Keratinocyte (primary cell): ENCODE data around the gene SMURF1. TPM values are rescaled to one million over a fixed set of nuclear protein-coding genes. Genes with fewer than 3 reads are reported as not detected.

Experiments used
- DNase-seq: peaks from one replicate; pipeline ENCODE4 v3.0.0-alpha.2; 2011; ENCODE audit warnings: low read depth, missing footprints, low spot score
- FAIRE-seq: peaks from 2 replicates; lab custom pipeline; 2011; peaks lifted over from hg19 to GRCh38; lab: Jason Lieb, UNC
- H2AFZ ChIP-seq: 2 replicates; pipeline ENCODE4 v1.6.0; 2012; ENCODE audit warnings: low read length, control low read depth, inconsistent platforms; ENCODE audit not compliant: control insufficient read depth
- H3K27ac ChIP-seq: 2 replicates; pipeline ENCODE4 v1.5.1; 2011; ENCODE audit warnings: low read length; ENCODE audit not compliant: control insufficient read depth, insufficient read depth
- H3K27me3 ChIP-seq: 3 replicates; pipeline ENCODE4 v1.6.0; 2011; ENCODE audit warnings: low read length; ENCODE audit not compliant: control insufficient read depth, insufficient read depth; ENCODE audit errors: extremely low read depth
- H3K36me3 ChIP-seq, 2 experiments: 2 replicates in 1 of 2; 3 replicates in 1 of 2; pipeline ENCODE4 v1.5.1; 2011; ENCODE audit warnings: low read length in 2 of 2, mild to moderate bottlenecking in 1 of 2; ENCODE audit not compliant: control insufficient read depth in 2 of 2, insufficient read depth in 2 of 2; ENCODE audit errors: extremely low read depth in 1 of 2
- H3K4me1 ChIP-seq: 3 replicates; pipeline ENCODE4 v1.5.1; 2011; ENCODE audit warnings: low read length; ENCODE audit not compliant: control insufficient read depth, insufficient read depth; ENCODE audit errors: extremely low read depth
- H3K4me2 ChIP-seq: 3 replicates; pipeline ENCODE4 v1.6.0; 2011; ENCODE audit warnings: low read depth, low read length; ENCODE audit not compliant: control insufficient read depth, insufficient read depth; ENCODE audit errors: extremely low read depth
- H3K4me3 ChIP-seq, 3 experiments: fragments of 200-600 bp in 1 of 3; sonication (generic) in 1 of 3; 2 replicates in 2 of 3; 3 replicates in 1 of 3; pipeline ENCODE4 v1.5.1; 2011 to 2016; ENCODE audit warnings: low read length in 3 of 3, mild to moderate bottlenecking in 3 of 3, control low read depth in 2 of 3, inconsistent platforms in 1 of 3, low read depth in 1 of 3, mixed read lengths in 1 of 3, mixed run types in 1 of 3, moderate library complexity in 1 of 3; ENCODE audit not compliant: control insufficient read depth in 2 of 3, insufficient read depth in 2 of 3; ENCODE audit errors: extremely low read depth in 1 of 3
- H3K79me2 ChIP-seq: 2 replicates; pipeline ENCODE4 v1.6.0; 2012; ENCODE audit warnings: low read length; ENCODE audit not compliant: control insufficient read depth, insufficient read depth
- H3K9ac ChIP-seq: 3 replicates; pipeline ENCODE4 v1.6.0; 2011; ENCODE audit warnings: low read length; ENCODE audit not compliant: control insufficient read depth, insufficient read depth; ENCODE audit errors: extremely low read depth
- H3K9me1 ChIP-seq: 3 replicates; pipeline ENCODE4 v1.6.0; 2011; ENCODE audit warnings: low read length; ENCODE audit not compliant: control insufficient read depth, insufficient read depth; ENCODE audit errors: extremely low read depth
- H3K9me3 ChIP-seq: 2 replicates; pipeline ENCODE4 v1.5.1; 2012; ENCODE audit warnings: low read depth, low read length; ENCODE audit not compliant: control insufficient read depth
- H4K20me1 ChIP-seq: 3 replicates; pipeline ENCODE4 v1.6.0; 2011; ENCODE audit warnings: low read length; ENCODE audit not compliant: control insufficient read depth, insufficient read depth; ENCODE audit errors: extremely low read depth
- CTCF ChIP-seq, 3 experiments: IDR thresholded peaks in 1 of 3; conservative IDR thresholded peaks in 1 of 3; optimal IDR thresholded peaks in 1 of 3; 2 replicates in 2 of 3; 3 replicates in 1 of 3; pipeline versions ENCODE3 to v1.5.1; 2011; ENCODE audit warnings: low read length in 3 of 3, mild to moderate bottlenecking in 3 of 3, moderate library complexity in 2 of 3, control low read depth in 1 of 3, inconsistent platforms in 1 of 3; ENCODE audit not compliant: insufficient read depth in 2 of 3; ENCODE audit errors: extremely low read depth in 1 of 3
- EZH2 ChIP-seq: IDR thresholded peaks from one replicate; pipeline ENCODE4 v1.6.1; 2012; ENCODE audit warnings: inconsistent platforms, mild to moderate bottlenecking, low read length, moderate library complexity
- dilution Hi-C: fragments of 300-500 bp; cut with MboI; formaldehyde crosslinking; loops from one replicate; pipeline ENCODE4 v1.7.0; 2020; ENCODE audit warnings: low sequenced_read_pairs; ENCODE audit not compliant: extremely low pct_ligation_motif_present
- polyA plus RNA-seq, 5 experiments: library from polyadenylated mRNA; depleted of rRNA in 3 of 5; stranded (reverse) in 3 of 5; stranded (forward) in 1 of 5; unstranded in 1 of 5; fragments of >200 nt; gene quantifications; 1 replicate in 1 of 5; 2 replicates in 3 of 5; 3 replicates in 1 of 5; pipeline versions ENCODE4 v1.2.1 to v1.2.3, GENCODE V29; 2011 to 2012; ENCODE audit warnings: missing spikeins in 2 of 5, low read depth in 1 of 5, low replicate concordance in 1 of 5

SMURF1 gene
- polyA plus RNA-seq, 1 donor (not counting 4 experiments of a cell fraction or from before 2014, with no cell fraction given) = 22.2 TPM

GRCh38 chr7:99139036-99139435, 4.9 kb downstream of the SMURF1 start:
- Histone ChIP-seq H3K9me1 (no peaks in the 10 kb centered on the region), H3K4me3 (no peak overlapping the region), H3K27me3 (no peaks in the 10 kb centered on the region), H3K4me2 (peak overlapping the region; percentile 1), H2AFZ (no peak overlapping the region), H3K9me3 (no peaks in the 10 kb centered on the region), H3K27ac (no peak overlapping the region), H3K79me2 (peaks cover 82% of the 10 kb centered on the region), H4K20me1 (peaks cover 10% of the 10 kb centered on the region), H3K9ac (no peak overlapping the region), H3K4me1 (peaks cover 68% of the 10 kb centered on the region), H3K36me3 (peaks cover 0 to 6% of the 10 kb centered on the region in 2 experiments)
- FAIRE-seq = peak; percentile 83
- dilution Hi-C loops = no loop called here
- DNase-seq = no peak
- TF ChIP-seq EZH2 (no peak), CTCF (optimal IDR thresholded peaks at IDR 0.05 in 1 of 3, IDR thresholded peaks at IDR 0.05 in 1 of 3, conservative IDR thresholded peaks at IDR 0.05 in 1 of 3; ENCODE audit: extremely low read depth in 1 of 3, insufficient read depth in 2 of 3, low read length in 3 of 3) (no peak)

GRCh38 chr7:99137411-99138180, 6.3 kb downstream of the SMURF1 start:
- Histone ChIP-seq H3K9me1 (peaks cover 8% of the 10 kb centered on the region), H3K9ac (peak overlapping the region; percentile 42), H3K9me3 (no peaks in the 10 kb centered on the region), H3K4me2 (peak overlapping the region; percentile 77), H4K20me1 (peaks cover 17% of the 10 kb centered on the region), H3K79me2 (peaks cover 97% of the 10 kb centered on the region), H3K4me3 (peak overlapping the region in 2 of 3 experiments; percentile 41 to 44), H3K27ac (peak overlapping the region; percentile 63), H3K4me1 (peaks cover 80% of the 10 kb centered on the region), H2AFZ (no peak overlapping the region), H3K27me3 (no peaks in the 10 kb centered on the region), H3K36me3 (peaks cover 0 to 6% of the 10 kb centered on the region in 2 experiments)
- dilution Hi-C loops = no loop called here
- FAIRE-seq (peak; percentile 84), DNase-seq (no peak)
- TF ChIP-seq EZH2 (no peak), CTCF (optimal IDR thresholded peaks at IDR 0.05 in 1 of 3, IDR thresholded peaks at IDR 0.05 in 1 of 3, conservative IDR thresholded peaks at IDR 0.05 in 1 of 3; ENCODE audit: extremely low read depth in 1 of 3, insufficient read depth in 2 of 3, low read length in 3 of 3) (no peak)
